Rectal smooth muscle tissue (tissue), 1 donor: Measurements from ENCODE around the gene FLRT1.

Source experiments
- H3K27ac ChIP-seq: one replicate; pipeline ENCODE4 v1.7.0; 2013; ENCODE audit warnings: low read depth, low read length, inconsistent platforms
- H3K27me3 ChIP-seq: one replicate; pipeline ENCODE4 v1.7.0; 2013; ENCODE audit warnings: low read length; ENCODE audit not compliant: control insufficient read depth, insufficient read depth
- H3K36me3 ChIP-seq: one replicate; pipeline ENCODE4 v1.7.0; 2013; ENCODE audit warnings: low read length; ENCODE audit not compliant: control insufficient read depth, insufficient read depth
- H3K4me1 ChIP-seq: one replicate; pipeline ENCODE4 v1.7.0; 2013; ENCODE audit warnings: low read length; ENCODE audit not compliant: control insufficient read depth, insufficient read depth
- H3K4me3 ChIP-seq: one replicate; pipeline ENCODE4 v1.7.0; 2013; ENCODE audit warnings: low read length
- H3K9ac ChIP-seq: one replicate; pipeline ENCODE4 v1.7.0; 2013; ENCODE audit warnings: low read length

Gene FLRT1

GRCh38 chr11:64035576-64035975 lies at the start of gene FLRT1:
Gene FLRT1 (plus strand): TSS chr11:64035931. CDS start chr11:64116268, 80,337 bp downstream.
- H3K4me3 ChIP-seq = peak within 1 kb of the TSS; percentile 43
- H3K9ac ChIP-seq = no peak within 1 kb of the TSS
- H3K4me1 ChIP-seq = peaks cover 3% of the 10 kb centered on the region
- H3K27me3 ChIP-seq = peaks cover 7% of the 10 kb centered on the region
- H3K27ac ChIP-seq = peak within 1 kb of the TSS; percentile 61
- H3K36me3 ChIP-seq = no peaks in the 10 kb centered on the region

- Histone ChIP-seq H3K9ac (peak within 1 kb of the TSS; percentile 80), H3K36me3 (peaks cover 7% of the 10 kb centered on the region), H3K27me3 (no peaks in the 10 kb centered on the region), H3K4me3 (peak within 1 kb of the TSS; percentile 98), H3K4me1 (peaks cover 10% of the 10 kb centered on the region), H3K27ac (peak within 1 kb of the TSS; percentile 85)
These were observed 49.4 kb upstream of the FLRT1 start, which contains the start of gene OTUB1 for GRCh38 chr11:63986156-63986931. Gene OTUB1 (plus strand): TSS chr11:63986438. CDS start chr11:63986457, 19 bp downstream.

- H3K27me3 ChIP-seq = no peaks in the 10 kb centered on the region
- peaks cover 10% of the 10 kb centered on the region for H3K4me1 ChIP-seq
- H3K4me3 ChIP-seq = peak overlapping the region; percentile 98
- H3K9ac ChIP-seq = peak overlapping the region; percentile 19
- H3K36me3 ChIP-seq = peaks cover 8% of the 10 kb centered on the region
- peak overlapping the region; percentile 85 for H3K27ac ChIP-seq
These were observed 48.7 kb upstream of the FLRT1 start for GRCh38 chr11:63986932-63987513.

- Histone ChIP-seq H3K4me1 (peaks cover 6% of the 10 kb centered on the region), H3K36me3 (peaks cover 11% of the 10 kb centered on the region), H3K4me3 (no peak overlapping the region), H3K9ac (no peak overlapping the region), H3K27me3 (no peaks in the 10 kb centered on the region), H3K27ac (no peak overlapping the region)
These were observed 44.2 kb upstream of the FLRT1 start for GRCh38 chr11:63991558-63991957.

GRCh38 chr11:63993100-63993499 lies 42.6 kb upstream of the FLRT1 start:
- H3K4me1 ChIP-seq = no peaks in the 10 kb centered on the region
- H3K36me3 ChIP-seq = peaks cover 24% of the 10 kb centered on the region
- H3K27me3 ChIP-seq = no peaks in the 10 kb centered on the region
- no peak overlapping the region for H3K9ac ChIP-seq
- no peak overlapping the region for H3K27ac ChIP-seq
- H3K4me3 ChIP-seq = no peak overlapping the region

GRCh38 chr11:63993993-63994392 lies 41.7 kb upstream of the FLRT1 start:
- H3K9ac ChIP-seq = no peak overlapping the region
- peaks cover 20% of the 10 kb centered on the region for H3K36me3 ChIP-seq
- H3K4me3 ChIP-seq = no peak overlapping the region
- peaks cover 2% of the 10 kb centered on the region for H3K4me1 ChIP-seq
- H3K27ac ChIP-seq = no peak overlapping the region
- H3K27me3 ChIP-seq = no peaks in the 10 kb centered on the region

- Histone ChIP-seq H3K27ac (no peak overlapping the region), H3K36me3 (peaks cover 17% of the 10 kb centered on the region), H3K9ac (no peak overlapping the region), H3K4me3 (no peak overlapping the region), H3K27me3 (no peaks in the 10 kb centered on the region), H3K4me1 (peaks cover 4% of the 10 kb centered on the region)
These were observed 39.2 kb upstream of the FLRT1 start for GRCh38 chr11:63996512-63996911.

GRCh38 chr11:63997104-63997700 lies 38.5 kb upstream of the FLRT1 start:
- H3K4me3 ChIP-seq = no peak overlapping the region
- H3K27ac ChIP-seq = no peak overlapping the region
- H3K9ac ChIP-seq = no peak overlapping the region
- H3K4me1 ChIP-seq = peaks cover 4% of the 10 kb centered on the region
- H3K36me3 ChIP-seq = peaks cover 17% of the 10 kb centered on the region
- no peaks in the 10 kb centered on the region for H3K27me3 ChIP-seq

- no peak overlapping the region for H3K9ac ChIP-seq
- no peak overlapping the region for H3K4me3 ChIP-seq
- H3K27me3 ChIP-seq = no peaks in the 10 kb centered on the region
- peaks cover 4% of the 10 kb centered on the region for H3K4me1 ChIP-seq
- peaks cover 17% of the 10 kb centered on the region for H3K36me3 ChIP-seq
- H3K27ac ChIP-seq = no peak overlapping the region
These were observed 37.9 kb upstream of the FLRT1 start for GRCh38 chr11:63997801-63998337.

- Histone ChIP-seq H3K9ac (no peak overlapping the region), H3K27ac (no peak overlapping the region), H3K36me3 (peaks cover 17% of the 10 kb centered on the region), H3K4me3 (no peak overlapping the region), H3K4me1 (peaks cover 4% of the 10 kb centered on the region), H3K27me3 (no peaks in the 10 kb centered on the region)
These were observed 37.0 kb upstream of the FLRT1 start for GRCh38 chr11:63998558-63999348.

- Histone ChIP-seq H3K4me3 (peak overlapping the region; percentile 21), H3K4me1 (peaks cover 4% of the 10 kb centered on the region), H3K27ac (no peak overlapping the region), H3K36me3 (peaks cover 17% of the 10 kb centered on the region), H3K27me3 (no peaks in the 10 kb centered on the region), H3K9ac (no peak overlapping the region)
These were observed 36.2 kb upstream of the FLRT1 start for GRCh38 chr11:63999349-64000025.
